Neural cell (in vitro differentiated cells): ENCODE results near the gene POLE4. TPM values are rescaled to one million over a fixed set of nuclear protein-coding genes. Genes with fewer than 3 reads are reported as not detected.

ENCODE experiments used
- H2AFZ ChIP-seq: fragments of 200-600, 300-800 bp; sonication (generic), shearing (Covaris generic); 2 replicates; pipeline ENCODE4 v1.6.0; 2014; ENCODE audit warnings: low read depth, mild to moderate bottlenecking, antibody characterized with exemption, low read length, moderate library complexity
- H3F3A ChIP-seq: fragments of 200-600 bp; shearing (Covaris generic); 2 replicates; pipeline ENCODE4 v1.6.1; 2016; ENCODE audit warnings: mild to moderate bottlenecking, moderate library complexity, mixed read lengths, antibody characterized with exemption, low read length; ENCODE audit not compliant: insufficient read depth, poor library complexity, severe bottlenecking
- H3K27ac ChIP-seq: fragments of 200-600, 300-800 bp; sonication (generic), shearing (Covaris generic); 2 replicates; pipeline ENCODE4 v1.5.1; 2014; ENCODE audit warnings: mild to moderate bottlenecking, low read length, moderate library complexity
- H3K27me3 ChIP-seq: fragments of 300-800, 200-600 bp; sonication (generic), shearing (Covaris generic); 2 replicates; pipeline ENCODE4 v1.6.0; 2014; ENCODE audit warnings: mild to moderate bottlenecking, low read depth, low read length, moderate library complexity; ENCODE audit not compliant: insufficient read depth
- H3K36me3 ChIP-seq: fragments of 300-800, 200-600 bp; sonication (generic), shearing (Covaris generic); 2 replicates; pipeline ENCODE4 v1.5.1; 2014; ENCODE audit warnings: mild to moderate bottlenecking, antibody characterized with exemption, low read length, moderate library complexity; ENCODE audit not compliant: insufficient read depth
- H3K4me2 ChIP-seq: fragments of 300-800, 200-600 bp; sonication (generic), shearing (Covaris generic); 2 replicates; pipeline ENCODE4 v1.6.0; 2014; ENCODE audit warnings: mild to moderate bottlenecking, low read length
- H3K4me3 ChIP-seq: fragments of 300-800, 200-600 bp; sonication (generic), shearing (Covaris generic); 2 replicates; pipeline ENCODE4 v1.5.1; 2014; ENCODE audit warnings: mild to moderate bottlenecking, low read length, moderate library complexity
- H3K79me2 ChIP-seq: fragments of 200-600 bp; shearing (Covaris generic); replicated peaks from 2 replicates; pipeline ENCODE4 v1.6.0; 2014; ENCODE audit warnings: mild to moderate bottlenecking, low read length, moderate library complexity; ENCODE audit not compliant: insufficient read depth
- H3K9ac ChIP-seq: fragments of 300-800, 200-600 bp; sonication (generic), shearing (Covaris generic); 2 replicates; pipeline ENCODE4 v1.6.1; 2016; ENCODE audit warnings: mild to moderate bottlenecking, low read length, mixed read lengths
- H3K9me2 ChIP-seq: fragments of 200-600 bp; shearing (Covaris generic); 2 replicates; pipeline ENCODE4 v1.6.1; 2016; ENCODE audit warnings: mild to moderate bottlenecking, low read length, mixed read lengths; ENCODE audit not compliant: insufficient read depth
- H3K9me3 ChIP-seq: fragments of 200-600, 300-800 bp; sonication (generic), shearing (Covaris generic); 2 replicates; pipeline ENCODE4 v1.6.1; 2016; ENCODE audit warnings: mild to moderate bottlenecking, mixed run types, low read length, moderate library complexity, mixed read lengths
- H4K20me1 ChIP-seq: fragments of 200-600 bp; shearing (Covaris generic); 2 replicates; pipeline ENCODE4 v1.6.1; 2016; ENCODE audit warnings: mild to moderate bottlenecking, mixed run types; ENCODE audit not compliant: insufficient read depth
- CTCF ChIP-seq: fragments of 450-650 bp; IDR thresholded peaks from 2 replicates; pipeline ENCODE4 v1.5.1; 2014; ENCODE audit warnings: antibody characterized with exemption, mild to moderate bottlenecking, moderate library complexity; ENCODE audit not compliant: poor library complexity, severe bottlenecking
- EP300 ChIP-seq: fragments of 450-650 bp; conservative IDR thresholded peaks from 2 replicates; pipeline ENCODE4 v1.6.1; 2014; ENCODE audit warnings: antibody characterized with exemption, mild to moderate bottlenecking, moderate library complexity; ENCODE audit not compliant: poor library complexity, severe bottlenecking
- EZH2 ChIP-seq: fragments of 200-600, 300-800 bp; shearing (Covaris generic), sonication (generic); IDR thresholded peaks from 2 replicates; pipeline ENCODE4 v1.6.1; 2014; ENCODE audit warnings: antibody characterized with exemption, low read length, borderline replicate concordance, mild to moderate bottlenecking; ENCODE audit not compliant: insufficient read depth, poor library complexity, severe bottlenecking
- MXI1 ChIP-seq: fragments of 450-650 bp; conservative IDR thresholded peaks from 2 replicates; pipeline ENCODE4 v1.6.1; 2014; ENCODE audit warnings: antibody characterized with exemption, mild to moderate bottlenecking; ENCODE audit not compliant: poor library complexity, severe bottlenecking
- POLR2AphosphoS5 ChIP-seq: IDR thresholded peaks from 2 replicates; pipeline ENCODE4 v1.6.1; 2012
- RAD21 ChIP-seq: fragments of 450-650 bp; conservative IDR thresholded peaks from 2 replicates; pipeline ENCODE4 v1.6.1; 2014; ENCODE audit warnings: antibody characterized with exemption, mild to moderate bottlenecking, moderate library complexity
- REST ChIP-seq: IDR thresholded peaks from 2 replicates; pipeline ENCODE4 v1.6.1; 2012; ENCODE audit warnings: borderline replicate concordance
- SMC3 ChIP-seq: fragments of 450-650 bp; conservative IDR thresholded peaks from 2 replicates; pipeline ENCODE4 v1.6.1; 2014; ENCODE audit warnings: antibody characterized with exemption, mild to moderate bottlenecking, moderate library complexity; ENCODE audit not compliant: poor library complexity
- TAF1 ChIP-seq: IDR thresholded peaks from 2 replicates; pipeline ENCODE4 v1.6.1; 2012; ENCODE audit warnings: low read depth
- polyA plus RNA-seq: library from polyadenylated mRNA; depleted of rRNA; stranded (reverse); fragments of >200 nt; gene quantifications from 2 replicates; pipeline ENCODE4 v1.2.3, GENCODE V29; 2014

POLE4 gene
- polyA plus RNA-seq, 1 donor from 2014 or later = 35.9 TPM

- no peak overlapping the region for H3K4me2 ChIP-seq
- H3K9ac ChIP-seq = no peak overlapping the region
- H3K27ac ChIP-seq = no peak overlapping the region
- H3K79me2 ChIP-seq = no peaks in the 10 kb centered on the region
- H3K9me3 ChIP-seq = no peaks in the 10 kb centered on the region
- no peaks in the 10 kb centered on the region for H3F3A ChIP-seq
- H3K36me3 ChIP-seq = no peaks in the 10 kb centered on the region
- no peak overlapping the region for H3K4me3 ChIP-seq
- TF ChIP-seq POLR2AphosphoS5 = no peak
- no peak for TF ChIP-seq SMC3
- TF ChIP-seq TAF1 = no peak
- no peak for TF ChIP-seq REST
- TF ChIP-seq RAD21 = no peak
- TF ChIP-seq EZH2 = no peak
- no peak for TF ChIP-seq EP300
- TF ChIP-seq MXI1 = no peak
- TF ChIP-seq CTCF = no peak
- H2AFZ ChIP-seq = no peak overlapping the region
- no peaks in the 10 kb centered on the region for H4K20me1 ChIP-seq
- H3K27me3 ChIP-seq = no peaks in the 10 kb centered on the region
- no peaks in the 10 kb centered on the region for H3K9me2 ChIP-seq
Measured at GRCh38 chr2:74915743-74916142, 42.7 kb upstream of the POLE4 start.

- no peaks in the 10 kb centered on the region for H3K9me2 ChIP-seq
- H2AFZ ChIP-seq = no peak overlapping the region
- no peak overlapping the region for H3K4me3 ChIP-seq
Measured at GRCh38 chr2:74916394-74916793, 42.0 kb upstream of the POLE4 start.

More at GRCh38 chr2:74916394-74916793, 42.0 kb upstream of the POLE4 start:
- H3K9ac ChIP-seq = no peak overlapping the region
- no peaks in the 10 kb centered on the region for H4K20me1 ChIP-seq
- H3K27me3 ChIP-seq = no peaks in the 10 kb centered on the region
- TF ChIP-seq SMC3 (no peak), TAF1 (no peak), EZH2 (no peak), CTCF (no peak), MXI1 (no peak), REST (no peak), POLR2AphosphoS5 (no peak), RAD21 (no peak), EP300 (no peak)
- no peaks in the 10 kb centered on the region for H3K9me3 ChIP-seq
- no peak overlapping the region for H3K27ac ChIP-seq
- H3K79me2 ChIP-seq = no peaks in the 10 kb centered on the region
- no peaks in the 10 kb centered on the region for H3F3A ChIP-seq
- H3K4me2 ChIP-seq = no peak overlapping the region
- no peaks in the 10 kb centered on the region for H3K36me3 ChIP-seq
